ENCODE results near the gene SLC27A6. TPM values are rescaled to one million over a fixed set of nuclear protein-coding genes. Genes with fewer than 3 reads are reported as not detected.
"Not testable (repeated sequence)": the region's sequence is repeated elsewhere in the genome, so short reads cannot be mapped to it uniquely, and the experiment has no call there.

SLC27A6 gene
- total RNA-seq, 1 donor from 2014 or later: 2.9 TPM

GRCh38 chr5:128927644-128928043, 37.6 kb upstream of the SLC27A6 start:
- H3K27ac ChIP-seq: no peak overlapping the region
- no peaks in the 10 kb centered on the region for H3K27me3 ChIP-seq
- no peaks in the 10 kb centered on the region for H3K9me3 ChIP-seq
- DNase-seq (ENCODE audit: extremely low spot score in 2 of 2): no peak
- H3K36me3 ChIP-seq: no peaks in the 10 kb centered on the region
- no peak for TF ChIP-seq CTCF (IDR thresholded peaks at IDR 0.05)
- no peak for TF ChIP-seq POLR2A (IDR thresholded peaks at IDR 0.05)
- TF ChIP-seq POLR2AphosphoS5 (IDR thresholded peaks at IDR 0.05; ENCODE audit: insufficient read depth in 1 of 2, low read depth in 1 of 2): no peak
- no peak overlapping the region for H3K4me3 ChIP-seq
- H3K4me1 ChIP-seq: no peaks in the 10 kb centered on the region
- intact Hi-C loops (cut with DNase I): no loop called here

- H3K36me3 ChIP-seq; intact Hi-C loops (cut with DNase I); H3K27me3 ChIP-seq; H3K4me3 ChIP-seq; H3K4me1 ChIP-seq; H3K27ac ChIP-seq; H3K9me3 ChIP-seq; DNase-seq (ENCODE audit: extremely low spot score in 2 of 2): not testable (repeated sequence)
Measured at GRCh38 chr5:128932232-128932631, 33.1 kb upstream of the SLC27A6 start.

GRCh38 chr5:128943100-128943499, 22.2 kb upstream of the SLC27A6 start:
- H3K4me3 ChIP-seq; H3K36me3 ChIP-seq; H3K27me3 ChIP-seq; H3K4me1 ChIP-seq; H3K9me3 ChIP-seq; intact Hi-C loops (cut with DNase I); DNase-seq (ENCODE audit: extremely low spot score in 2 of 2); H3K27ac ChIP-seq: not testable (repeated sequence)

GRCh38 chr5:128949847-128950546, 15.3 kb upstream of the SLC27A6 start:
- TF ChIP-seq POLR2A (IDR thresholded peaks at IDR 0.05): no peak
- TF ChIP-seq CTCF (IDR thresholded peaks at IDR 0.05): no peak
- no peak for TF ChIP-seq POLR2AphosphoS5 (IDR thresholded peaks at IDR 0.05; ENCODE audit: insufficient read depth in 1 of 2, low read depth in 1 of 2)
- no peaks in the 10 kb centered on the region for H3K4me1 ChIP-seq
- DNase-seq (ENCODE audit: extremely low spot score in 2 of 2): no peak
- H3K36me3 ChIP-seq: no peaks in the 10 kb centered on the region
- H3K9me3 ChIP-seq: no peaks in the 10 kb centered on the region
- H3K27me3 ChIP-seq: no peaks in the 10 kb centered on the region
- intact Hi-C loops (cut with DNase I): no loop called here
- H3K27ac ChIP-seq: no peak overlapping the region
- H3K4me3 ChIP-seq: no peak overlapping the region

DNA sequence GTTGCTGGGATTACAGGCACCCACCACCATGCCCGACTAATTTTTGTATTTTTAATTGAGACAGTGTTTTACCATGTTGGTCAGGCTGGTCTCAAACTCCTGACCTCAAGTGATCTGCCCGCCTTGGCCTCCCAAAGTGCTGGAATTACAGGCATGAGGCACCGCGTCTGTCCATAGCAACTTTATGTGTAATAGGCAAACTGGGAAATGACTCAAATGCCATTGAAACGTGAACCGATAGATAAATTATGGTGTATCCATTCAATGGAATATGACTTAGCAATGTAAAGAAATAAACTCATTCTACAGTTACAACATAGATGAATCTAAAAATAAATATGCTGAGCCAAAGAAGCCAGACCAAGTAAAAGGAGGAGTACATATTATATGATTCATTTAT, 14.0 kb upstream of the SLC27A6 start:
- H3K4me3 ChIP-seq; intact Hi-C loops (cut with DNase I); H3K27me3 ChIP-seq; DNase-seq (ENCODE audit: extremely low spot score in 2 of 2); H3K27ac ChIP-seq; H3K9me3 ChIP-seq; H3K36me3 ChIP-seq; H3K4me1 ChIP-seq: not testable (repeated sequence)

DNA sequence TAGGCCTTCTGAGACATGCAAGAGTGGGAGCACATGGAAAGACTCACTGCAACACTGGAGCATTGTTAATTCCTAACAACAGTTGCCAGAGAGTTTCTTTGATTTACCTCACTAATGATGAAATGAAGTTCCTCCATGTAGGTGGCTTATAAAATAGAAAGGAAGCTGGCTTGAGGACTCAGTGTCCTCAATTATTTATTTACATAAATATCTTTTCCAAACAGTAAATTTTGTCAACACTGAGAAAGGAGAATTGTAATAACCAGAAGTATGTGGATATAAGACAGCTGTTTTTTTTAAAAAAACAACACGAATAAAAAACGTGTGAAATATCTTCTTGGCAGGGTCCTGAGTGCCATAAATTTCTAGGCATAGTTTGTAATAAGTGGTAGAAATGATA, 9.1 kb upstream of the SLC27A6 start:
- intact Hi-C loops (cut with DNase I): no loop called here
- H3K9me3 ChIP-seq: no peaks in the 10 kb centered on the region
- no peak overlapping the region for H3K27ac ChIP-seq
- no peak overlapping the region for H3K4me3 ChIP-seq
- H3K36me3 ChIP-seq: no peaks in the 10 kb centered on the region
- no peak for DNase-seq (ENCODE audit: extremely low spot score in 2 of 2)
- no peaks in the 10 kb centered on the region for H3K27me3 ChIP-seq
- TF ChIP-seq POLR2AphosphoS5 (IDR thresholded peaks at IDR 0.05; ENCODE audit: insufficient read depth in 1 of 2, low read depth in 1 of 2) (no peak), CTCF (IDR thresholded peaks at IDR 0.05) (no peak), POLR2A (IDR thresholded peaks at IDR 0.05) (no peak)
- no peaks in the 10 kb centered on the region for H3K4me1 ChIP-seq

- intact Hi-C loops (cut with DNase I): no loop called here
Measured at GRCh38 chr5:128962211-128962610, 3.1 kb upstream of the SLC27A6 start.

More at GRCh38 chr5:128962211-128962610, 3.1 kb upstream of the SLC27A6 start:
- Histone ChIP-seq H3K4me3 (no peak overlapping the region), H3K27ac (no peak overlapping the region), H3K27me3 (no peaks in the 10 kb centered on the region), H3K4me1 (peaks cover 4% of the 10 kb centered on the region), H3K9me3 (no peaks in the 10 kb centered on the region), H3K36me3 (no peaks in the 10 kb centered on the region)
- DNase-seq (ENCODE audit: extremely low spot score in 2 of 2): no peak
- no peak for TF ChIP-seq POLR2A (IDR thresholded peaks at IDR 0.05)
